Choroid plexus epithelial cell (primary cell): Measurements from ENCODE around the gene IL20RA.

Experiments used
- DNase-seq: peaks from one replicate; pipeline ENCODE4 v3.0.0-alpha.2; 2010; ENCODE audit warnings: low read depth
- H3K4me3 ChIP-seq: 2 replicates; pipeline ENCODE4 v1.5.1; 2011; ENCODE audit warnings: low read depth, mild to moderate bottlenecking, control low read depth, low read length, moderate library complexity
- CTCF ChIP-seq: conservative IDR thresholded peaks from 2 replicates; pipeline ENCODE4 v1.5.1; 2011; ENCODE audit warnings: low read depth, mild to moderate bottlenecking, control low read depth, inconsistent platforms, low read length, moderate library complexity

IL20RA gene

GRCh38 chr6:137000825-137001224, 43.9 kb downstream of the IL20RA start:
- TF ChIP-seq CTCF, result no peak
- no peak for DNase-seq
- H3K4me3 ChIP-seq, result no peak overlapping the region

- H3K4me3 ChIP-seq, result no peak overlapping the region
- DNase-seq, result no peak
- TF ChIP-seq CTCF, result no peak
Measured at GRCh38 chr6:136995521-136995920, 49.2 kb downstream of the IL20RA start.

GRCh38 chr6:136994782-136995181, 50.0 kb downstream of the IL20RA start:
- no peak overlapping the region for H3K4me3 ChIP-seq
- TF ChIP-seq CTCF, result no peak
- DNase-seq, result no peak

GRCh38 chr6:136992113-136992512, 52.7 kb downstream of the IL20RA start:
- DNase-seq, result no peak
- no peak for TF ChIP-seq CTCF
- no peak overlapping the region for H3K4me3 ChIP-seq

- DNase-seq, result no peak
- no peak for TF ChIP-seq CTCF
- no peak overlapping the region for H3K4me3 ChIP-seq
Measured at GRCh38 chr6:136991646-136992045, 53.1 kb downstream of the IL20RA start.

- TF ChIP-seq CTCF, result no peak
- no peak for DNase-seq
- no peak overlapping the region for H3K4me3 ChIP-seq
Measured at GRCh38 chr6:136990754-136991153, 54.0 kb downstream of the IL20RA start.

- TF ChIP-seq CTCF, result no peak
- H3K4me3 ChIP-seq, result peak overlapping the region; percentile 24
- no peak for DNase-seq
Measured at GRCh38 chr6:136990242-136990578, 54.6 kb downstream of the IL20RA start.
